CD4-positive, alpha-beta T cell (primary cell): ENCODE results near the gene CALR. TPM values are rescaled to one million over a fixed set of nuclear protein-coding genes. Genes with fewer than 3 reads are reported as not detected.

Source experiments
- ATAC-seq: fragments of 200-7000 bp; cut with Tn5 transposase; one replicate; pipeline ENCODE4 v1.10.0; 2022; ENCODE audit warnings: mild to moderate bottlenecking; ENCODE audit not compliant: poor library complexity
- CTCF ChIA-PET: fragments of 350-600 bp; sonication (Branson Sonifier 250); formaldehyde crosslinking; loops from one replicate; lab custom pipeline; 2021; ENCODE audit warnings: antibody characterized with exemption, inconsistent platforms; lab: Charles Lee
- POLR2A ChIA-PET: fragments of 350-600 bp; sonication (Branson Sonifier 250); formaldehyde crosslinking; loops from one replicate; lab custom pipeline; 2021; ENCODE audit warnings: antibody characterized with exemption, inconsistent platforms; lab: Charles Lee
- DNase-seq, 14 experiments: peaks; one replicate each; pipeline ENCODE4 v3.0.0-alpha.2; 2013 to 2020; ENCODE audit warnings: mixed read lengths in 2 of 14
- H3K27ac ChIP-seq, 2 donors: one replicate each; pipeline versions ENCODE4 v1.5.1 to v1.7.0; 2013; ENCODE audit warnings: low read length in 2 of 2, low read depth in 1 of 2, mild to moderate bottlenecking in 1 of 2
- H3K27me3 ChIP-seq, 2 experiments: 1 replicate in 1 of 2; 2 replicates in 1 of 2; pipeline versions ENCODE4 v1.6.1 to v1.7.0; 2013; ENCODE audit warnings: low read length in 2 of 2, control low read depth in 1 of 2, mild to moderate bottlenecking in 1 of 2, moderate library complexity in 1 of 2; ENCODE audit not compliant: insufficient read depth in 2 of 2, control insufficient read depth in 1 of 2
- H3K36me3 ChIP-seq: one replicate; pipeline ENCODE4 v1.6.1; 2013; ENCODE audit warnings: low read length, control low read depth; ENCODE audit not compliant: insufficient read depth
- H3K4me1 ChIP-seq: one replicate; pipeline ENCODE4 v1.6.1; 2013; ENCODE audit warnings: low read length, control low read depth; ENCODE audit not compliant: insufficient read depth
- H3K4me3 ChIP-seq: one replicate; pipeline ENCODE4 v1.5.1; 2013; ENCODE audit warnings: mild to moderate bottlenecking, low read length, moderate library complexity
- H3K9me3 ChIP-seq, 2 experiments: 1 replicate in 1 of 2; 2 replicates in 1 of 2; pipeline versions ENCODE4 v1.6.1 to v1.7.0; 2013; ENCODE audit warnings: low read length in 2 of 2, mild to moderate bottlenecking in 2 of 2, control low read depth in 1 of 2, moderate library complexity in 1 of 2; ENCODE audit not compliant: control insufficient read depth in 1 of 2, insufficient read depth in 1 of 2
- H3K27ac Mint-ChIP-seq: one replicate; pipeline ENCODE4 v1.8.0; 2020; ENCODE audit warnings: mixed read lengths
- H3K27me3 Mint-ChIP-seq: one replicate; pipeline ENCODE4 v1.8.0; 2021; ENCODE audit warnings: mixed read lengths
- H3K36me3 Mint-ChIP-seq: one replicate; pipeline ENCODE4 v1.8.0; 2021; ENCODE audit warnings: low read depth, mixed read lengths
- H3K4me1 Mint-ChIP-seq: one replicate; pipeline ENCODE4 v1.8.0; 2021; ENCODE audit warnings: low read depth, mixed read lengths
- H3K4me3 Mint-ChIP-seq: one replicate; pipeline ENCODE4 v1.8.0; 2020; ENCODE audit warnings: mild to moderate bottlenecking, mixed read lengths
- H3K9me3 Mint-ChIP-seq: one replicate; pipeline ENCODE4 v1.8.0; 2020; ENCODE audit warnings: mixed read lengths
- CTCF ChIP-seq: fragments of 200-600 bp; IDR thresholded peaks from one replicate; pipeline ENCODE4 v1.8.0; 2022; ENCODE audit warnings: antibody characterized with exemption, mild to moderate bottlenecking
- intact Hi-C, 2 experiments: fragments of 100-400 bp; cut with DNase I in 1 of 2; cut with micrococcal nuclease in 1 of 2; formaldehyde crosslinking; loops; one replicate each; pipeline versions ENCODE4 v1.15.1 to v1.9.0; 2023 to 2025; cut with DNase I, micrococcal nuclease
- total RNA-seq, 174 experiments: library from RNA in 2 of 174; stranded (reverse) in 2 of 174; gene quantifications; one replicate each; pipeline ENCODE4 v1.2.3 and lab custom pipeline; 2021 to 2026

Gene CALR
- total RNA-seq, 2 experiments from 2014 or later: 558 to 559 TPM

DNA sequence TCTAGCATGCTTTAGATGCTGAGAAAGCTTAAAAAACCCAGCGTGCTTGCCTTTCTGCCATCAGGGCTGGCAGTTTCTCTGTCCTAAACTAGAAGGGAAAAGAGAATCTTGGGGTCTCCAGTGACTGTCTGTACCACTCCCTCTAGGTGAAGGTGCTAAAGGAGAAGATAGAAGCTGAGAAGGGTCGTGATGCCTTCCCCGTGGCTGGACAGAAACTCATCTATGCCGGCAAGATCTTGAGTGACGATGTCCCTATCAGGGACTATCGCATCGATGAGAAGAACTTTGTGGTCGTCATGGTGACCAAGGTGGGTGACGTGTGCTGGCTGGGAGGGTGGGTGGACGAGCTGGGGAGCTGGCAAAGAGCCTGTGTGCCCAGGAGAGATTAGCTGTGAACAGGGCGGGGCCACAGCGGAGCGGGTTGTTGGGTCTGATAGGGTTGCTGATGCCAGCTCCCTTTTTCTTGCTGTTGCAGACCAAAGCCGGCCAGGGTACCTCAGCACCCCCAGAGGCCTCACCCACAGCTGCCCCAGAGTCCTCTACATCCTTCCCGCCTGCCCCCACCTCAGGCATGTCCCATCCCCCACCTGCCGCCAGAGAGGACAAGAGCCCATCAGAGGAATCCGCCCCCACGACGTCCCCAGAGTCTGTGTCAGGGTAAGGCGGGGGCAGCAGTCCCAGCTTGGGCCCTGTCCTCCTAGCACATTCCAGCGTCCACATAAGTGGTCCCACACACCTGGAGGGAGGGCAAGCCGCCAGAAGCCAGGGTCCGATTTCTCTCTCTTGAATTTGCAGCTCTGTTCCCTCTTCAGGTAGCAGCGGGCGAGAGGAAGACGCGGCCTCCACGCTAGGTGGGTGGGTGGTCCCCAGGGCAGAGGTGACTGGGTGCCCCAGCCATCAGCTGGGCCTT, 9.5 kb downstream of the CALR start:
- Histone ChIP-seq H3K27ac (peak overlapping the region in 1 of 2 donors; percentile 4), H3K4me1 (peaks cover 42% of the 10 kb centered on the region), H3K4me3 (no peak overlapping the region), H3K27me3 (peaks cover 0 to 3% of the 10 kb centered on the region in 2 experiments), H3K9me3 (peaks cover 0 to 6% of the 10 kb centered on the region in 2 experiments), H3K36me3 (peaks cover 69% of the 10 kb centered on the region)
- POLR2A ChIA-PET: interaction anchor here (0.7 to 1.6 kb wide), 4 partner anchors 10 to 57 kb away, joined by 3 to 7 read pairs (median 4); partner anchors contain the start of genes CALR, FARSA and GCDH
- CTCF ChIA-PET: interaction anchor here (0.6 to 2.4 kb wide), 2 partner anchors 17 to 312 kb away, joined by 4 to 7 read pairs; no protein-coding TSS in a partner anchor
- DNase-seq (no peak), ATAC-seq (no peak)
- peaks cover 35% of the 10 kb centered on the region for H3K4me1 Mint-ChIP-seq
- peak overlapping the region; percentile 91 for H3K4me3 Mint-ChIP-seq
- H3K27me3 Mint-ChIP-seq: peaks cover 4% of the 10 kb centered on the region
- peaks cover 92% of the 10 kb centered on the region for H3K36me3 Mint-ChIP-seq
- no peaks in the 10 kb centered on the region for H3K9me3 Mint-ChIP-seq
- intact Hi-C loops: no loop called here
- peak overlapping the region; percentile 47 for H3K27ac Mint-ChIP-seq
- no peak for TF ChIP-seq CTCF

GRCh38 chr19:12948612-12949362, 10.4 kb downstream of the CALR start:
- Histone ChIP-seq H3K27me3 (no peaks in the 10 kb centered on the region), H3K4me1 (peaks cover 41% of the 10 kb centered on the region), H3K27ac (no peak overlapping the region), H3K4me3 (no peak overlapping the region), H3K36me3 (peaks cover 69% of the 10 kb centered on the region), H3K9me3 (peaks cover 0 to under 1% of the 10 kb centered on the region in 2 experiments)
- peak overlapping the region; percentile 47 for H3K27ac Mint-ChIP-seq
- H3K27me3 Mint-ChIP-seq: peaks cover 4% of the 10 kb centered on the region
- POLR2A ChIA-PET: interaction anchor here (0.5 to 1.5 kb wide), 2 partner anchors 16 to 1519 kb away, joined by 3 to 5 read pairs; partner anchors contain the start of gene FARSA
- TF ChIP-seq CTCF: no peak
- H3K36me3 Mint-ChIP-seq: peaks cover 93% of the 10 kb centered on the region
- intact Hi-C loops: no loop called here
- H3K4me3 Mint-ChIP-seq: peak overlapping the region; percentile 45
- ATAC-seq: no peak
- H3K9me3 Mint-ChIP-seq: no peaks in the 10 kb centered on the region
- DNase-seq: no peak
- H3K4me1 Mint-ChIP-seq: peaks cover 29% of the 10 kb centered on the region
- CTCF ChIA-PET: interaction anchor here (0.6 to 2.4 kb wide), 2 partner anchors 17 to 313 kb away, joined by 4 to 7 read pairs; no protein-coding TSS in a partner anchor
